ENCODE data around the gene MICB. TPM values are rescaled to one million over a fixed set of nuclear protein-coding genes. Genes with fewer than 3 reads are reported as not detected.

Gene MICB
- total RNA-seq, 5 donors from 2014 or later (not counting 1 experiment from before 2014, with no cell fraction given), result 15.7 to 21.7 (median 16.1) TPM

DNA sequence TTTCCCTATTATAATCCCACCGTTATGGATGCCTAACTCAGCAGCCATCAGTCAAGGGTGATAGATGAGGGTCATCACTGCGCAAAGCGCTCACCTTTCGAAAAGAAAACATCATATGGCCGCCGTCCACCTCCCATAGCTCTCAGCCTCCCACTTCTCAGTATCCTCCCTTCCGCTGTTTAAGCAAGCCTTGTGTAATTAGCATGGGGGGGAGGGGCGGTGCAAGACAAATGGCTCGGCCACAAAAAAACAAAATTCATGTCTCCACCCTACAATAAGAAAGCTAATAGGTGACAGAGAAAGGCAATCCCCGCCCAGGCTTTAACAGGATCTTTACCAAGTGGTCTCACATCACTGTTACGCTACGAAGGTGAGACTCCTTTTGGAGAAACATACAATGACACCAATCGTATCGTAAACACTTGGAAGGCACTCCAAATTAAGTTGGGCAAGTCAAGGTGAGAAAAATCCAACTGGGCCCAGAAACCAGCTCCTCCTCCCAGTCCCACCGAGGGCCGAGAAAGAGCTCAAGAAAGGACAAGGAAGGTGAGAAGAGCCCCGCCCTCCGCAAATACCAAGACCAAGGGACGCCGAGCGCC, 43.2 kb downstream of the MICB start:
- H3K9me3 Mint-ChIP-seq, result no peaks in the 10 kb centered on the region
- Histone ChIP-seq H3K4me1 (ENCODE audit: control insufficient read depth in 1 of 2, extremely low read depth in 1 of 2, insufficient read depth in 2 of 2, low read length in 2 of 2) (peaks cover 25 to 42% of the 10 kb centered on the region in 2 experiments), H3K36me3 (ENCODE audit: control insufficient read depth in 2 of 2, extremely low read depth in 1 of 2, insufficient read depth in 1 of 2, low read length in 1 of 2) (peaks cover 11 to 42% of the 10 kb centered on the region in 2 donors), H3K9me3 (no peaks in the 10 kb centered on the region), H3K4me3 (ENCODE audit: control insufficient read depth in 1 of 2, extremely low read depth in 1 of 2, low read length in 1 of 2) (peak overlapping the region; percentile 87 to 99), H3K27me3 (replicated peaks in 1 of 2; ENCODE audit: control insufficient read depth in 2 of 2, extremely low read depth in 1 of 2, insufficient read depth in 2 of 2, low read length in 1 of 2) (no peaks in the 10 kb centered on the region), H3K27ac (ENCODE audit: low read length) (peak overlapping the region; percentile 99)
- peak overlapping the region; percentile 96 to 99 (median 97) for H3K4me3 Mint-ChIP-seq
- H3K27me3 Mint-ChIP-seq, result no peaks in the 10 kb centered on the region
- WGBS (ENCODE audit: insufficient coverage), result 0% methylated on average over 5 of the region's 21 CpGs
- peak; percentile 53 to 90 (median 81) for DNase-seq
- CTCF ChIA-PET, result interaction anchor here (0.6 to 6.2 kb wide), 15 partner anchors 10 to 824 kb away, joined by 3 to 40 read pairs (median 4); partner anchors contain the start of genes BAG6 (in 1 of the 2), LTA (in 1 of the 2), MDC1 (in 1 of the 2) and MICB (in 1 of the 2)
- peak overlapping the region; percentile 99 for H3K27ac Mint-ChIP-seq
- H3K36me3 Mint-ChIP-seq, result peaks cover 37% of the 10 kb centered on the region
- peak; percentile 29 to 44 (median 38) for ATAC-seq (replicated peaks in 1 of 4)
- POLR2A ChIA-PET, result interaction anchor here (0.6 to 1.2 kb wide), 16 partner anchors 9 to 357 kb away, joined by 3 to 5 read pairs (median 3); partner anchors contain the start of genes BAG6 (in 1 of the 2) and MICB (in 1 of the 2)
- H3K4me1 Mint-ChIP-seq, result peaks cover 52 to 62% (median 56%) of the 10 kb centered on the region in 3 donors

DNA sequence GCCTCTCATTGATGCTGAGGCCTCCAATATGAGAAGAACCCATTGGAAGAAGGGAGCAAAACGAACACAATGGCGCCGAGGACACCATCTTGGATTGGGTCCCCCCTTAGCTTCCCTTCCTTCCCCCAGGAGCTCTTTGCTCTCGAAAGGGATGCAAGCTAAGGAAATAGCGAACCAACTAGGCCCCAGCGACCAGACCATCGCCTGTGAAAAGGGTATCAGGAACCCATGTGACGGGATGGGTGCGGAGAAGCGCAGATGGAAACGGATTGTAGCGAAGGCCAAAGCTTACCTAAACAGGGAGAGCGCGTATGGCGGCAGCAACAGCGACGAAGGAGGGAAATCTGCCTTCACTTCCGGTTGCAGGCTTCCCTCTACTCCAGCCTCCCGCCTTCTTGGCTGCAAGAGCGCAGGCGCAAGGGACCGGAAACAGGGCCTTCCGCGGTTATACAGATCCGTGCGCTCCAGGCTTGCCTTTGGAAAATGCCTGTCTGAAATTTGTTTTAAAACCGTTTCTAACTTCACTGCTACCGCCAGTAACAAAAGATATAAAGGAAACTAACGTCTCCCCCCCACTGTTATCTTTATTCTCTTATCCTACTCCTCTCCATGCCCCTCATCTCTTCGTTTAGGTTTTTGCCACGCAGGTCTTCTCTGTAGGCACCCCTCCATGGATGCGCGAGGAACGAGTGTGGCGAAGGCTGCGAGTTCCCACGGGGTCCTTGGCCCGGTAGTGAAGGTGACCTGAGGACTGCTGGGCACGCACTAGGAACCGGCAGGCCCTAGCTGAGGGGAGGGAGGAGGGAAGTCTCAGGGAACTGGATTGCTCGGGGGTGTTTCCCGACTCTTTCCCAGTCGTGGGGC, 43.9 kb downstream of the MICB start, which contains the start of gene DDX39B:
Gene DDX39B, minus strand, starts transcription at position 346 of the 864 bp plus-strand sequence. CDS start 1,471 bp downstream, outside the sequence.
- peak within 1 kb of the TSS; percentile 99 for H3K27ac ChIP-seq (ENCODE audit: low read length)
- H3K36me3 Mint-ChIP-seq, result peaks cover 31% of the 10 kb centered on the region
- DNase-seq, result peak; percentile 84 to 97 (median 93)
- H3K9me3 ChIP-seq, result no peaks in the 10 kb centered on the region
- ATAC-seq (replicated peaks in 1 of 4), result peak; percentile 80 to 81 (median 80)
- peaks cover 28 to 46% of the 10 kb centered on the region in 2 experiments for H3K4me1 ChIP-seq (ENCODE audit: control insufficient read depth in 1 of 2, extremely low read depth in 1 of 2, insufficient read depth in 2 of 2, low read length in 2 of 2)
- no peaks in the 10 kb centered on the region for H3K27me3 ChIP-seq (replicated peaks in 1 of 2; ENCODE audit: control insufficient read depth in 2 of 2, extremely low read depth in 1 of 2, insufficient read depth in 2 of 2, low read length in 1 of 2)
- ChIA-PET CTCF (interaction anchor here (0.6 to 6.2 kb wide), 15 partner anchors 9 to 825 kb away, joined by 3 to 40 read pairs (median 3); partner anchors contain the start of genes BAG6 (in 1 of the 2), LTA (in 1 of the 2), MDC1 (in 1 of the 2) and MICB (in 1 of the 2)), POLR2A (interaction anchor here (0.6 to 1.2 kb wide), 18 partner anchors 9 to 1296 kb away, joined by 3 to 6 read pairs (median 3); partner anchors contain the start of genes BAG6 (in 1 of the 2) and MICB (in 1 of the 2))
- H3K4me3 ChIP-seq (ENCODE audit: control insufficient read depth in 1 of 2, extremely low read depth in 1 of 2, low read length in 1 of 2), result peak within 1 kb of the TSS; percentile 87 to 99
- H3K27ac Mint-ChIP-seq, result peak within 1 kb of the TSS; percentile 99
- no peaks in the 10 kb centered on the region for H3K9me3 Mint-ChIP-seq
- peaks cover 53 to 68% (median 54%) of the 10 kb centered on the region in 3 donors for H3K4me1 Mint-ChIP-seq
- H3K27me3 Mint-ChIP-seq, result no peaks in the 10 kb centered on the region
- peak within 1 kb of the TSS; percentile 96 to 99 (median 97) for H3K4me3 Mint-ChIP-seq
- WGBS (ENCODE audit: insufficient coverage), result 0% methylated on average over 35 of the region's 43 CpGs
- H3K36me3 ChIP-seq (ENCODE audit: control insufficient read depth in 2 of 2, extremely low read depth in 1 of 2, insufficient read depth in 1 of 2, low read length in 1 of 2), result peaks cover 9 to 35% of the 10 kb centered on the region in 2 donors

GRCh38 chr6:31543639-31544038, 45.7 kb downstream of the MICB start:
- H3K4me3 ChIP-seq (ENCODE audit: control insufficient read depth in 1 of 2, extremely low read depth in 1 of 2, low read length in 1 of 2), result no peak overlapping the region
- H3K27ac ChIP-seq (ENCODE audit: low read length), result no peak overlapping the region
- ChIA-PET CTCF (interaction anchor here (0.6 to 6.2 kb wide), 5 partner anchors 8 to 1429 kb away, joined by 3 to 40 read pairs (median 4); partner anchors contain the start of gene TNF (in 1 of the 2)), POLR2A (interaction anchor here in 1 of 2 donors (0.6 kb wide), 1 partner anchor 78 kb away, joined by 3 read pairs; no protein-coding TSS in a partner anchor)
- no peaks in the 10 kb centered on the region for H3K27me3 ChIP-seq (replicated peaks in 1 of 2; ENCODE audit: control insufficient read depth in 2 of 2, extremely low read depth in 1 of 2, insufficient read depth in 2 of 2, low read length in 1 of 2)
- ATAC-seq (replicated peaks in 1 of 4) (no peak), DNase-seq (no peak)
- H3K4me1 ChIP-seq (ENCODE audit: control insufficient read depth in 1 of 2, extremely low read depth in 1 of 2, insufficient read depth in 2 of 2, low read length in 2 of 2), result peaks cover 36 to 56% of the 10 kb centered on the region in 2 experiments
- H3K4me3 Mint-ChIP-seq, result peak overlapping the region in 1 of 3 donors; percentile 97
- H3K36me3 ChIP-seq (ENCODE audit: control insufficient read depth in 2 of 2, extremely low read depth in 1 of 2, insufficient read depth in 1 of 2, low read length in 1 of 2), result peaks cover 8 to 17% of the 10 kb centered on the region in 2 donors
- no peak overlapping the region for H3K27ac Mint-ChIP-seq
- no peaks in the 10 kb centered on the region for H3K27me3 Mint-ChIP-seq
- no peaks in the 10 kb centered on the region for H3K9me3 Mint-ChIP-seq
- peaks cover 21% of the 10 kb centered on the region for H3K36me3 Mint-ChIP-seq
- H3K9me3 ChIP-seq, result no peaks in the 10 kb centered on the region
- WGBS (ENCODE audit: insufficient coverage), result 100% methylated on average over 5 of the region's 6 CpGs
- peaks cover 58 to 65% (median 60%) of the 10 kb centered on the region in 3 donors for H3K4me1 Mint-ChIP-seq

DNA sequence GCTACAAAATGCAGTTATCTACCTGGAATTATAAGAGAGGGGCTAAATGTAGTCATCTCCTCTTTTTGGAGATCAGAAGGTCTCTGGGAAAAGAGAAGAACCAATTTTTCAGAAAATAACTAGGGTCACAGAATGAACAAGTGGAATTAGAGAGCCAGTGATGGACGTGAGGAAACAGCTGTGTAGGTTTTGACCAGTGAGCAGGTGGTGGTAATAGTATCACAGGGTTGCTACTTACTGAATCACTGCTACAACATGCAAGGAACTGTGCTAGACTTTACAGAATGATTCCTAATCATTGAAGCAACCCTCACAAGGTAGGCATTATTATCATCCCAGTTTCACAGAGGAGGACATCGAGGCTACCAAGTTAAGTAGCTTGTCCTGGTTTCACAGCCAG, 46.7 kb downstream of the MICB start:
- no CpG with 5 or more reads among the region's 2 CpGs for WGBS (ENCODE audit: insufficient coverage)
- H3K4me1 Mint-ChIP-seq, result peaks cover 51 to 55% (median 54%) of the 10 kb centered on the region in 3 donors
- H3K36me3 ChIP-seq (ENCODE audit: control insufficient read depth in 2 of 2, extremely low read depth in 1 of 2, insufficient read depth in 1 of 2, low read length in 1 of 2), result peaks cover 3 to 12% of the 10 kb centered on the region in 2 donors
- no peak overlapping the region for H3K4me3 ChIP-seq (ENCODE audit: control insufficient read depth in 1 of 2, extremely low read depth in 1 of 2, low read length in 1 of 2)
- H3K4me3 Mint-ChIP-seq, result no peak overlapping the region
- H3K27me3 Mint-ChIP-seq, result no peaks in the 10 kb centered on the region
- ChIA-PET CTCF (interaction anchor here in 1 of 2 donors (1.3 kb wide), 1 partner anchor 54 kb away, joined by 3 read pairs; no protein-coding TSS in a partner anchor), POLR2A (no interaction called here)
- peaks cover 11% of the 10 kb centered on the region for H3K36me3 Mint-ChIP-seq
- no peak overlapping the region for H3K27ac ChIP-seq (ENCODE audit: low read length)
- H3K9me3 ChIP-seq, result no peaks in the 10 kb centered on the region
- peaks cover 25 to 46% of the 10 kb centered on the region in 2 experiments for H3K4me1 ChIP-seq (ENCODE audit: control insufficient read depth in 1 of 2, extremely low read depth in 1 of 2, insufficient read depth in 2 of 2, low read length in 2 of 2)
- DNase-seq, result no peak
- H3K9me3 Mint-ChIP-seq, result no peaks in the 10 kb centered on the region
- ATAC-seq (replicated peaks in 1 of 4), result no peak
- no peak overlapping the region for H3K27ac Mint-ChIP-seq
- no peaks in the 10 kb centered on the region for H3K27me3 ChIP-seq (replicated peaks in 1 of 2; ENCODE audit: control insufficient read depth in 2 of 2, extremely low read depth in 1 of 2, insufficient read depth in 2 of 2, low read length in 1 of 2)

- Mint-ChIP-seq H3K4me3 (peak overlapping the region in 1 of 3 donors; percentile 7), H3K36me3 (peaks cover 6% of the 10 kb centered on the region), H3K27ac (no peak overlapping the region), H3K27me3 (no peaks in the 10 kb centered on the region), H3K9me3 (no peaks in the 10 kb centered on the region), H3K4me1 (peaks cover 45 to 49% (median 48%) of the 10 kb centered on the region in 3 donors)
- peaks cover 0 to 6% of the 10 kb centered on the region in 2 donors for H3K36me3 ChIP-seq (ENCODE audit: control insufficient read depth in 2 of 2, extremely low read depth in 1 of 2, insufficient read depth in 1 of 2, low read length in 1 of 2)
- no peak overlapping the region for H3K27ac ChIP-seq (ENCODE audit: low read length)
- no peak overlapping the region for H3K4me3 ChIP-seq (ENCODE audit: control insufficient read depth in 1 of 2, extremely low read depth in 1 of 2, low read length in 1 of 2)
- H3K4me1 ChIP-seq (ENCODE audit: control insufficient read depth in 1 of 2, extremely low read depth in 1 of 2, insufficient read depth in 2 of 2, low read length in 2 of 2), result peaks cover 19 to 40% of the 10 kb centered on the region in 2 experiments
- H3K27me3 ChIP-seq (replicated peaks in 1 of 2; ENCODE audit: control insufficient read depth in 2 of 2, extremely low read depth in 1 of 2, insufficient read depth in 2 of 2, low read length in 1 of 2), result no peaks in the 10 kb centered on the region
- ATAC-seq (replicated peaks in 1 of 4) (no peak), DNase-seq (no peak)
- POLR2A ChIA-PET, result no interaction called here
- WGBS (ENCODE audit: insufficient coverage), result 86% methylated on average over 6 of the region's 7 CpGs
- CTCF ChIA-PET, result interaction anchor here in 1 of 2 donors (7.0 kb wide), 1 partner anchor 51 kb away, joined by 244 read pairs; the partner anchor contains the start of gene NCR3
- H3K9me3 ChIP-seq, result no peaks in the 10 kb centered on the region
These were observed 47.3 kb downstream of the MICB start for GRCh38 chr6:31545291-31545690.

Measured in T-cell (primary cell).